IMR-90 (cell line): Measurements from ENCODE around the gene WNT4. TPM values are rescaled to one million over a fixed set of nuclear protein-coding genes. Genes with fewer than 3 reads are reported as not detected.

Experiments
- ATAC-seq: fragments of 200-7000 bp; cut with Tn5 transposase; 2 replicates; pipeline ENCODE4 v1.9.1; 2020; ENCODE audit warnings: low read depth, mild to moderate bottlenecking, moderate library complexity
- BruUV-seq: library from RNA; stranded (reverse); fragments of 400-500 nt; replicated peaks from 2 replicates; lab custom pipeline; 2021; lab: Mats Ljungman, UMichigan
- CTCF ChIA-PET: fragments of 300-600 bp; formaldehyde crosslinking; extraction: SDS; loops from one replicate; lab custom pipeline; 2021; ENCODE audit warnings: antibody characterized with exemption; lab: Yijun Ruan, JAX
- POLR2A ChIA-PET: fragments of 300-600 bp; sonication (Branson Sonifier 250); formaldehyde crosslinking; loops from one replicate; lab custom pipeline; 2022; ENCODE audit warnings: antibody characterized with exemption; ENCODE audit not compliant: unreplicated experiment; lab: Charles Lee
- DNase-seq: peaks from one replicate; pipeline ENCODE4 v3.0.0; 2013
- H2AFZ ChIP-seq: replicated peaks from 2 replicates; pipeline ENCODE3; 2013; ENCODE audit warnings: low read length, mild to moderate bottlenecking; ENCODE audit not compliant: poor library complexity
- H2AK5ac ChIP-seq: 2 replicates; pipeline ENCODE4 v1.6.1; 2013; ENCODE audit warnings: low read depth, low read length, inconsistent platforms
- H2AK9ac ChIP-seq: replicated peaks from 2 replicates; pipeline ENCODE3; 2013; ENCODE audit warnings: mild to moderate bottlenecking, low read depth, low read length, moderate library complexity; ENCODE audit not compliant: poor library complexity
- H2BK120ac ChIP-seq: 2 replicates; pipeline ENCODE4 v1.6.1; 2013; ENCODE audit warnings: low read depth, low read length, inconsistent platforms
- H2BK15ac ChIP-seq: 3 replicates; pipeline ENCODE4 v1.6.1; 2013; ENCODE audit warnings: low read depth, low read length, inconsistent platforms
- H2BK20ac ChIP-seq: 2 replicates; pipeline ENCODE4 v1.6.1; 2013; ENCODE audit warnings: low read depth, mild to moderate bottlenecking, inconsistent platforms, low read length, moderate library complexity
- H2BK5ac ChIP-seq: 2 replicates; pipeline ENCODE4 v1.6.1; 2013; ENCODE audit warnings: mild to moderate bottlenecking, low read depth, low read length, inconsistent platforms; ENCODE audit not compliant: poor library complexity, severe bottlenecking
- H3K14ac ChIP-seq: replicated peaks from 2 replicates; pipeline ENCODE4 v1.6.1; 2013; ENCODE audit warnings: low read depth, low read length, inconsistent platforms
- H3K18ac ChIP-seq: 2 replicates; pipeline ENCODE4 v1.6.1; 2013; ENCODE audit warnings: low read depth, low read length, control low read depth
- H3K23ac ChIP-seq: 2 replicates; pipeline ENCODE4 v1.6.1; 2013; ENCODE audit warnings: low read depth, low read length, inconsistent platforms
- H3K27ac ChIP-seq: 2 replicates; pipeline ENCODE4 v1.5.1; 2013; ENCODE audit warnings: mild to moderate bottlenecking, control low read depth, low read length; ENCODE audit not compliant: insufficient read depth
- H3K27me3 ChIP-seq: 2 replicates; pipeline ENCODE4 v1.6.1; 2013; ENCODE audit warnings: low read length; ENCODE audit not compliant: control insufficient read depth, insufficient read depth
- H3K36me3 ChIP-seq: 2 replicates; pipeline ENCODE4 v1.6.1; 2013; ENCODE audit warnings: low read length, mixed read lengths; ENCODE audit not compliant: control insufficient read depth, insufficient read depth
- H3K4ac ChIP-seq: 2 replicates; pipeline ENCODE4 v1.6.1; 2013; ENCODE audit warnings: low read depth, low read length, inconsistent platforms
- H3K4me1 ChIP-seq: 2 replicates; pipeline ENCODE4 v1.6.1; 2013; ENCODE audit warnings: low read length, mixed read lengths; ENCODE audit not compliant: control insufficient read depth, insufficient read depth
- H3K4me2 ChIP-seq: 2 replicates; pipeline ENCODE4 v1.6.1; 2013; ENCODE audit warnings: low read depth, mild to moderate bottlenecking, control low read depth, low read length, moderate library complexity
- H3K4me3 ChIP-seq: 2 replicates; pipeline ENCODE4 v1.5.1; 2013; ENCODE audit warnings: low read depth, mild to moderate bottlenecking, control low read depth, low read length, moderate library complexity; ENCODE audit not compliant: insufficient read depth
- H3K56ac ChIP-seq: 2 replicates; pipeline ENCODE4 v1.6.1; 2013; ENCODE audit warnings: low read length, inconsistent platforms; ENCODE audit not compliant: insufficient read depth; ENCODE audit errors: extremely low read depth
- H3K79me1 ChIP-seq, 2 experiments: 2 replicates each; pipeline ENCODE4 v1.6.1; 2013; ENCODE audit warnings: low read length in 2 of 2, inconsistent platforms in 1 of 2, low read depth in 1 of 2
- H3K9ac ChIP-seq: 2 replicates; pipeline ENCODE4 v1.6.1; 2013; ENCODE audit warnings: low read depth, low read length, control low read depth
- H3K9me1 ChIP-seq: 2 replicates; pipeline ENCODE4 v1.6.1; 2013; ENCODE audit warnings: low read length, inconsistent platforms; ENCODE audit not compliant: insufficient read depth
- H3K9me3 ChIP-seq: 2 replicates; pipeline ENCODE4 v1.6.1; 2013; ENCODE audit warnings: low read length; ENCODE audit not compliant: control insufficient read depth, insufficient read depth
- H4K20me1 ChIP-seq: 2 replicates; pipeline ENCODE4 v1.6.1; 2013; ENCODE audit warnings: low read length, inconsistent platforms; ENCODE audit not compliant: insufficient read depth
- H4K5ac ChIP-seq: 2 replicates; pipeline ENCODE4 v1.6.1; 2013; ENCODE audit warnings: mild to moderate bottlenecking, low read depth, low read length, control low read depth
- H4K8ac ChIP-seq, 2 experiments: 2 replicates each; pipeline ENCODE4 v1.6.1; 2013; ENCODE audit warnings: low read depth in 2 of 2, low read length in 2 of 2, control low read depth in 1 of 2, inconsistent platforms in 1 of 2
- H4K91ac ChIP-seq: 2 replicates; pipeline ENCODE4 v1.6.1; 2013; ENCODE audit warnings: low read depth, low read length, inconsistent platforms; ENCODE audit not compliant: insufficient read depth
- ELK1 ChIP-seq: fragments of 150-350 bp; IDR thresholded peaks from 2 replicates; pipeline ENCODE4 v1.6.1; 2016; ENCODE audit warnings: low read depth, mild to moderate bottlenecking, low read length, moderate library complexity, borderline replicate concordance
- FOS ChIP-seq: fragments of 150-350 bp; IDR thresholded peaks from 2 replicates; pipeline ENCODE4 v1.6.1; 2016; ENCODE audit warnings: low read depth, low read length
- MAZ ChIP-seq: IDR thresholded peaks from 2 replicates; pipeline ENCODE4 v1.6.1; 2012; ENCODE audit warnings: low read depth, mild to moderate bottlenecking, low read length, improper control_type of control experiment, moderate library complexity, borderline replicate concordance
- POLR2A ChIP-seq: IDR thresholded peaks from 2 replicates; pipeline ENCODE4 v1.6.1; 2012; ENCODE audit warnings: mild to moderate bottlenecking, low read depth, low read length
- RAD21 ChIP-seq: IDR thresholded peaks from 2 replicates; pipeline ENCODE4 v1.6.1; 2012; ENCODE audit warnings: low read length, improper control_type of control experiment
- RCOR1 ChIP-seq: IDR thresholded peaks from 2 replicates; pipeline ENCODE4 v1.6.1; 2012; ENCODE audit warnings: mild to moderate bottlenecking, low read length, improper control_type of control experiment; ENCODE audit not compliant: insufficient replicate concordance
- RFX5 ChIP-seq: IDR thresholded peaks from 2 replicates; pipeline ENCODE4 v1.8.0; 2012; ENCODE audit warnings: low read depth, mild to moderate bottlenecking, low read length, moderate library complexity
- WGBS, 2 experiments: methylation state at CpG; one replicate each; pipeline versions ENCODE4 v1.1.5 to v1.1.7; 2013; ENCODE audit warnings: missing lambda C conversion rate in 2 of 2; ENCODE audit not compliant: insufficient read length in 1 of 2; ENCODE audit errors: extremely low coverage in 2 of 2; 5-methylcytosine and 5-hydroxymethylcytosine counted together
- dilution Hi-C: fragments of 300-500 bp; cut with HindIII; formaldehyde crosslinking; loops from one replicate; pipeline ENCODE4 v1.14.3; 2018; ENCODE audit warnings: low sequenced_read_pairs; ENCODE audit not compliant: unreplicated experiment
- in situ Hi-C: fragments of 300-500 bp; cut with MboI; formaldehyde crosslinking; loops from 3 replicates; pipeline ENCODE4 v1.14.3; 2019; ENCODE audit warnings: low sequenced_read_pairs, inconsistent platforms, mixed read lengths
- intact Hi-C: fragments of 100-400 bp; cut with micrococcal nuclease; formaldehyde crosslinking; loops from 2 replicates; pipeline ENCODE4 v1.10.0; 2022
- polyA plus RNA-seq, 3 experiments: library from polyadenylated mRNA; depleted of rRNA; stranded (reverse); fragments of >200 nt; gene quantifications; 2 replicates each; pipeline ENCODE4 v1.2.3, GENCODE V29; 2012; ENCODE audit warnings: low replicate concordance in 1 of 3
- total RNA-seq: library from RNA; depleted of rRNA; stranded (reverse); fragments of >200 nt; gene quantifications from 2 replicates; pipeline ENCODE4 v1.2.3, GENCODE V29; 2012

The WNT4 gene
- total and polyA plus RNA-seq, 2 of the 4 experiments (the other 2 are of a cell fraction) = not detected

- H4K91ac ChIP-seq = no peak overlapping the region
- in situ Hi-C loops = loop anchor here (10.0 kb wide), 1 partner anchor 165 kb away; no protein-coding TSS in a partner anchor
- H4K8ac ChIP-seq = no peak overlapping the region
- no peak overlapping the region for H2BK5ac ChIP-seq
- POLR2A ChIA-PET = interaction anchor here (0.6 to 1.2 kb wide), 3 partner anchors 9 to 278 kb away, joined by 3 to 7 read pairs (median 4); no protein-coding TSS in a partner anchor
- no peak overlapping the region for H2AK5ac ChIP-seq
- H4K5ac ChIP-seq = no peak overlapping the region
- H3K4me3 ChIP-seq = no peak overlapping the region
- no peak overlapping the region for H2BK15ac ChIP-seq
- H3K4ac ChIP-seq = no peak overlapping the region
- H3K18ac ChIP-seq = no peak overlapping the region
- dilution Hi-C loops = no loop called here
- DNase-seq (no peak), ATAC-seq (no peak)
- CTCF ChIA-PET = interaction anchor here (0.7 kb wide), 1 partner anchor 38 kb away, joined by 5 read pairs; no protein-coding TSS in a partner anchor
- no peak overlapping the region for H3K4me2 ChIP-seq
- BruUV-seq = no TSS peak
- H3K14ac ChIP-seq = no peak overlapping the region
- peaks cover 34% of the 10 kb centered on the region for H3K4me1 ChIP-seq
- H3K79me1 ChIP-seq = peaks cover 55 to 98% of the 10 kb centered on the region in 2 experiments
- H3K9me3 ChIP-seq = no peaks in the 10 kb centered on the region
- H2BK20ac ChIP-seq = no peak overlapping the region
- no peak overlapping the region for H3K56ac ChIP-seq
- no peak overlapping the region for H2AK9ac ChIP-seq
- no peak overlapping the region for H3K9ac ChIP-seq
- H3K27me3 ChIP-seq = no peaks in the 10 kb centered on the region
- no peak overlapping the region for H3K27ac ChIP-seq
- H2BK120ac ChIP-seq = no peak overlapping the region
- TF ChIP-seq POLR2A = no peak
- TF ChIP-seq ELK1 = no peak
- no peak for TF ChIP-seq MAZ
- TF ChIP-seq RCOR1 = no peak
- TF ChIP-seq FOS = no peak
- TF ChIP-seq RAD21 = no peak
- no peak for TF ChIP-seq RFX5
- H3K9me1 ChIP-seq = peaks cover 38% of the 10 kb centered on the region
- H3K23ac ChIP-seq = no peak overlapping the region
- peaks cover 22% of the 10 kb centered on the region for H3K36me3 ChIP-seq
- WGBS, 2 experiments = no CpG with 5 or more reads among the region's 3 CpGs
- H2AFZ ChIP-seq = no peak overlapping the region
- peaks cover 94% of the 10 kb centered on the region for H4K20me1 ChIP-seq
- intact Hi-C loops = no loop called here
Measured at GRCh38 chr1:22110016-22110415, 32.9 kb downstream of the WNT4 start.
